HCT116 (cell line): ENCODE measurements around the gene PAX8.

ENCODE experiments used
- EZH2 ChIP-seq: fragments of 200-600 bp; sonication (generic); IDR thresholded peaks from 2 replicates; pipeline ENCODE4 v1.6.1; 2017; ENCODE audit warnings: antibody characterized with exemption, mixed run types
- POLR2A ChIP-seq: IDR thresholded peaks from 2 replicates; pipeline ENCODE4 v1.7.0; 2011; ENCODE audit warnings: borderline replicate concordance; ENCODE audit not compliant: insufficient read depth, insufficient read length; ENCODE audit errors: extremely low read depth
- POLR2AphosphoS5 ChIP-seq: IDR thresholded peaks from 2 replicates; pipeline ENCODE4 v1.6.1; 2011; ENCODE audit warnings: mild to moderate bottlenecking, low read depth, low read length, moderate library complexity
- TF ChIP-seq, protein P1 (sequence below), 3 experiments: fragments of 200-600 bp in 1 of 3; sonication (generic) in 1 of 3; IDR thresholded peaks in 2 of 3; conservative IDR thresholded peaks in 1 of 3; 2 replicates each; pipeline ENCODE4 v1.5.1; 2012 to 2017; ENCODE audit warnings: low read depth in 2 of 3, low read length in 2 of 3, antibody characterized with exemption in 1 of 3, borderline replicate concordance in 1 of 3, control low read depth in 1 of 3, mild to moderate bottlenecking in 1 of 3, mixed read lengths in 1 of 3, mixed run types in 1 of 3, moderate library complexity in 1 of 3; ENCODE audit not compliant: insufficient read depth in 1 of 3

DNA sequence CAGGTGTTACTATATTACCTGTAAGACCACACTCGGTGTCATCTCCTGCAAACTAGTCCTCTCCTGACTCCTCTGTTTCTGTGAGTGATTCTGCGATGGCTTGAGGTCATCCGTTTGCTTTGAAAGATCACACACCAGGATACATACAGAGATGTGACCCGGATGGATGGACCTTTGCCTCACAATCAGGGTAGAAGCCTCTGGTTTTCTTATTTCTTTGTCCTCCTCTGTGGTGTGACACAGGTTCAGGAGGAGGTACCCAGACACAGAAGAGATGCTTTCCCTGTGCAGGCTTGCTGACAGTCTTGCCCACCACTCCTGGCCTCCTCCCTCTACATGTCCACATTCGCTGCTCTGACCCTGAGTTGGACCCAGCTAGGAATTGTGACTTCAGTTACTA, 70.3 kb downstream of the PAX8 start:
- TF ChIP-seq EZH2 (no peak), POLR2A (no peak), POLR2AphosphoS5 (no peak)
- TF ChIP-seq, protein P1, sequence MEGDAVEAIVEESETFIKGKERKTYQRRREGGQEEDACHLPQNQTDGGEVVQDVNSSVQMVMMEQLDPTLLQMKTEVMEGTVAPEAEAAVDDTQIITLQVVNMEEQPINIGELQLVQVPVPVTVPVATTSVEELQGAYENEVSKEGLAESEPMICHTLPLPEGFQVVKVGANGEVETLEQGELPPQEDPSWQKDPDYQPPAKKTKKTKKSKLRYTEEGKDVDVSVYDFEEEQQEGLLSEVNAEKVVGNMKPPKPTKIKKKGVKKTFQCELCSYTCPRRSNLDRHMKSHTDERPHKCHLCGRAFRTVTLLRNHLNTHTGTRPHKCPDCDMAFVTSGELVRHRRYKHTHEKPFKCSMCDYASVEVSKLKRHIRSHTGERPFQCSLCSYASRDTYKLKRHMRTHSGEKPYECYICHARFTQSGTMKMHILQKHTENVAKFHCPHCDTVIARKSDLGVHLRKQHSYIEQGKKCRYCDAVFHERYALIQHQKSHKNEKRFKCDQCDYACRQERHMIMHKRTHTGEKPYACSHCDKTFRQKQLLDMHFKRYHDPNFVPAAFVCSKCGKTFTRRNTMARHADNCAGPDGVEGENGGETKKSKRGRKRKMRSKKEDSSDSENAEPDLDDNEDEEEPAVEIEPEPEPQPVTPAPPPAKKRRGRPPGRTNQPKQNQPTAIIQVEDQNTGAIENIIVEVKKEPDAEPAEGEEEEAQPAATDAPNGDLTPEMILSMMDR (IDR thresholded peaks at IDR 0.05 in 2 of 3, conservative IDR thresholded peaks at IDR 0.05 in 1 of 3; ENCODE audit: borderline replicate concordance in 1 of 3, insufficient read depth in 1 of 3, low read depth in 2 of 3, low read length in 2 of 3) = no peak
